ENCODE measurements around the gene B4GALNT4.
"Not testable (repeated sequence)": the region's sequence is repeated elsewhere in the genome, so short reads cannot be mapped to it uniquely, and the experiment has no call there.

B4GALNT4 gene

DNA sequence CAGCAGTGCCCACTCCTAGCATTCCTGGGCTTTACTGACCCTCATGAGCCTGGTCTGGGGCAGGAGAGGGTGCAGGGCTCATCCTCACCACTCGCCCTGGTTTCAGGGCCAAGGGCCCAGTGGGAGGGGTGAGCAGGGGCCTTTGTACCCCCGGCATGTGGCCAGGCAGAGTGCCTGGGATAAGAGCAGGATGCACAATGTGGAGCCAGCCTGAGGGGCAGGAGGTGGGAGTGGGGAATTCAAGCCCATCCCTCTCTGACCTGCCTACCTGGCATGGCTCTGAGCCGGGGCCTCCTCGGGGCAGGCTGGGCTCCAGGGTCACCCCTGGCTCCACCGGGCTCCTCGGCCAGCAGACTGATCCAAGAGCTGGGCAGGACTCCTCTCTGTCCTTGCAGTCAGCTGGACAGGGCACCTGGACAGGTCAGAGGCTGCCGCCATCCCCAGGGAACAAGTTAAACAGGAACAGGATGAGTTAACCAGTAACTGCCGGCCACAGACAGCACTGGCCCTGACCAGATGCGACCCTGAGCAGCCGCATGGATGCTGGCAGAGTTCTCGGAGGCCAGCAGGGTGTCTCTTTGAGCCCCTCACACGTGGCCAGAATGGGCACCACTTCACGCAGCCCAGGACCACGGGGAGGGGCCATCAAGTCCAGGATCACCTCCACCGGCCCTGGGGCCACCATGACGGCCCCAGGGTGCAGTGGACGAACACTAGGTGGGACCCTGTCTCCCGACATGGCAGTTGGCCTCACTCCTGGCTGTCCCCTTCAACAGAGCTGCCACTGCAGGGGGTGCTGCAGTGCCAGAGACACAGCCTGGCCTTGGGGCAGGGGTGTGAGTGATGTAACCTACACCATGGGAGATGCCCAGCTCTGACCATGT is 40.5 kb downstream of the B4GALNT4 start:
- Histone ChIP-seq H3K9me3 (ENCODE audit: control insufficient read depth, low read length) (no peaks in the 10 kb centered on the region), H3K27me3 (ENCODE audit: control insufficient read depth, insufficient read depth, low read length, poor library complexity, severe bottlenecking) (peaks cover 35% of the 10 kb centered on the region), H3K27ac (ENCODE audit: insufficient read depth, low read depth, low read length, poor library complexity, severe bottlenecking) (no peak overlapping the region), H3K4me1 (ENCODE audit: control insufficient read depth, insufficient read depth, low read length) (no peaks in the 10 kb centered on the region), H3K4me3 (ENCODE audit: insufficient read depth, low read depth, low read length) (no peak overlapping the region), H3K36me3 (ENCODE audit: control insufficient read depth, insufficient read depth, low read length) (no peaks in the 10 kb centered on the region)
- 79 to 80% methylated on average over 18 of the region's 18 CpGs for WGBS, 2 experiments

DNA sequence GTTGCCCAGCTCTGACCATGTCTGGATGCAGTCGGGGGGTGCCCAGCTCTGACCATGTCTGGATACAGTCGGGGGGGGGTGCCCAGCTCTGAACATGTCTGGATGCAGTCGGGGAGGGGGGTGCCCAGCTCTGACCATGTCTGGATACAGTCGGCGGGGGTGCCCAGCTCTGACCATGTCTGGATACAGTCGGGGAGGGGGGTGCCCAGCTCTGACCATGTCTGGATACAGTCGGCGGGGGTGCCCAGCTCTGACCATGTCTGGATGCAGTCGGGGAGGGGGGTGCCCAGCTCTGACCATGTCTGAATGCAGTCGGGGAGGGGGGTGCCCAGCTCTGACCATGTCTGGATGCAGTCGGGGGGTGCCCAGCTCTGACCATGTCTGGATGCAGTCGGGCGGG is 41.4 kb downstream of the B4GALNT4 start:
- H3K36me3 ChIP-seq (ENCODE audit: control insufficient read depth, insufficient read depth, low read length); H3K4me3 ChIP-seq (ENCODE audit: insufficient read depth, low read depth, low read length); H3K4me1 ChIP-seq (ENCODE audit: control insufficient read depth, insufficient read depth, low read length); H3K27ac ChIP-seq (ENCODE audit: insufficient read depth, low read depth, low read length, poor library complexity, severe bottlenecking); H3K9me3 ChIP-seq (ENCODE audit: control insufficient read depth, low read length): not testable (repeated sequence)
- H3K27me3 ChIP-seq (ENCODE audit: control insufficient read depth, insufficient read depth, low read length, poor library complexity, severe bottlenecking) = peaks cover 42% of the 10 kb centered on the region
- WGBS, 2 experiments = 96 to 98% methylated on average over 11 to 13 of the region's 13 CpGs

DNA sequence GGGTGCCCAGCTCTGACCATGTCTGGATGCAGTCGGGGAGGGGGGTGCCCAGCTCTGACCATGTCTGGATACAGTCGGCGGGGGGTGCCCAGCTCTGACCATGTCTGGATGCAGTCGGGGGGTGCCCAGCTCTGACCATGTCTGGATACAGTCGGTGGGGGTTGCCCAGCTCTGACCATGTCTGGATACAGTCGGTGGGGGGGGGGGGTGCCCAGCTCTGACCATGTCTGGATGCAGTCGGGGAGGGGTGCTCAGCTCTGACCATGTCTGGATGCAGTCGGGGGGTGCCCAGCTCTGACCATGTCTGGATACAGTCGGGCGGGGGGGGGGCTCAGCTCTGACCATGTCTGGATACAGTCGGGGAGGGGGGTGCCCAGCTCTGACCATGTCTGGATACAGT is 42.2 kb downstream of the B4GALNT4 start:
- not testable (repeated sequence) for H3K36me3 ChIP-seq (ENCODE audit: control insufficient read depth, insufficient read depth, low read length); H3K4me3 ChIP-seq (ENCODE audit: insufficient read depth, low read depth, low read length); H3K4me1 ChIP-seq (ENCODE audit: control insufficient read depth, insufficient read depth, low read length); H3K27ac ChIP-seq (ENCODE audit: insufficient read depth, low read depth, low read length, poor library complexity, severe bottlenecking); H3K9me3 ChIP-seq (ENCODE audit: control insufficient read depth, low read length)
- WGBS, 2 experiments = 94 to 96% methylated on average over 8 of the region's 11 CpGs
- H3K27me3 ChIP-seq (ENCODE audit: control insufficient read depth, insufficient read depth, low read length, poor library complexity, severe bottlenecking) = peaks cover 49% of the 10 kb centered on the region

DNA sequence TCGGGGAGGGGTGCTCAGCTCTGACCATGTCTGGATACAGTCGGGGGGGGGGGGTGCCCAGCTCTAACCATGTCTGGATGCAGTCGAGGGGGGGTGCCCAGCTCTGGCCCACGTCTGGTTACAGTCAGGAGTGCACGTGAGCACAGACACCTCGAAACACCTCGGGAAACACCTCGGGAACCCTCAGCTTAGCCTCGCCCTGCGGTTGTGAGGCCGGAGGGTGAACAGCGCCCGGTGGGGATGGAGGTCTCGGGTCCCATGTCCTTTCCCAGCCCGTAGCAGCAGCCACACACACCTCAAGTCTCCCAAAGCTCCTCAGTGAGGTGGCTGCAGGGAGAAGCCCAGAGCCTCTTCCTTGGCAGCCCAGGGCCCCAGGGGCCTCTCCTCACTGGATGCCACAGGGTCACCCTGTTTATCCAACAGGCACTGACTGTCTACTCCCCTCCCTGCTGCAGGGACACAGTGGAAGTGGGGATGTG is 43.4 kb downstream of the B4GALNT4 start:
- H3K4me3 ChIP-seq (ENCODE audit: insufficient read depth, low read depth, low read length) = no peak overlapping the region
- WGBS, 2 experiments = 89 to 91% methylated on average over 15 of the region's 15 CpGs
- peaks cover 53% of the 10 kb centered on the region for H3K27me3 ChIP-seq (ENCODE audit: control insufficient read depth, insufficient read depth, low read length, poor library complexity, severe bottlenecking)

DNA sequence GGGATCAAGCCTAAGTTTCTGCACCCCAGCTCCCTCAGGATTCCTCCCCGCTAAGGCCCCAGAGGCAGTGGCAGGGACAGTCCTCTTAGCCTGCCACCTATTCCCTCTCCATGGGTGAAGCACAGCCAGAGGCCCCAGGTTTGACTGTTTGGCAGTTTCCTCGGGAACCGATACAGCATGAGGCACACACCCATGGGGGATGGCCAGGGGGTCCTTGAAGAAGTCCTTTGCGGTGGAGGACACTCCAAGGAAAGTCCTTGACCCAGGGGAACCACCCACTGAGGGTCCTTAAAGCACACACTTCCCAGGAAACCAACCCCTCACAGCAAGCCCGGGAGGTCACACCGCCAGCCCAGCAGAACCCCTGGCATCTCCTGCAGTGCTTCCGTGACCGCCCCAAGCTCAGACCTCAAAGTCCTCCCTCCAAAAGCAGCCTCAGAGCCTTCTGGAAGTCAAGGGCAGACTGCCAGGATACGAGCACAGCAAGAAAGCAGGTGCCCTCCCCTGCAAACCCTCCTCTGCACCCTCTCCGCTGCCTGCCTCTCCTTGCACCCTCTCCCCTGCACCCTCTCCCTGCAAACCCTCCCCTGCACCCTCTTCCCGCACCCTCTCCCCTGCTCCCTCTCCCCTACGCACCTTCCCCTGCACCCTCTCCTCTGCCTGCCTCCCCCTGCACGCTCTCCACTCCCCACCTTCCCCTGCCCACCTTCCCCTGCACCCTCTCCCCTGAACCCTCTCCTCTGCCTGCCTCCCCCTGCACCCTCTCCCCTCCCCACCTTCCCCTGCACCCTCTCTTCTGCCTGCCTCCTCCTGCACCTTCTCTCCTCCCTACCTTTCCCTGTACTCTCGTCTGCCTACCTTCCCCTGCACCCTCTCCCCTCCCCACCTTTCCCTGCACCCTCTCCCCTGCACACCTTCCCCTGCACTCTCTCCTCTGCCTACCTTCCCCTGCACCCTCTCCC is 44.1 kb downstream of the B4GALNT4 start:
- no peak overlapping the region for H3K4me3 ChIP-seq (ENCODE audit: insufficient read depth, low read depth, low read length)
- peaks cover 55% of the 10 kb centered on the region for H3K27me3 ChIP-seq (ENCODE audit: control insufficient read depth, insufficient read depth, low read length, poor library complexity, severe bottlenecking)
- H3K4me1 ChIP-seq (ENCODE audit: control insufficient read depth, insufficient read depth, low read length) = peaks cover 6% of the 10 kb centered on the region
- H3K36me3 ChIP-seq (ENCODE audit: control insufficient read depth, insufficient read depth, low read length) = no peaks in the 10 kb centered on the region
- no peak overlapping the region for H3K27ac ChIP-seq (ENCODE audit: insufficient read depth, low read depth, low read length, poor library complexity, severe bottlenecking)
- 73% methylated on average over 13 of the region's 14 CpGs for WGBS, 2 experiments
- H3K9me3 ChIP-seq (ENCODE audit: control insufficient read depth, low read length) = no peaks in the 10 kb centered on the region

More for the DNA sequence above, 43.4 kb downstream of the B4GALNT4 start:
- H3K9me3 ChIP-seq (ENCODE audit: control insufficient read depth, low read length) = no peaks in the 10 kb centered on the region
- no peak overlapping the region for H3K27ac ChIP-seq (ENCODE audit: insufficient read depth, low read depth, low read length, poor library complexity, severe bottlenecking)
- H3K36me3 ChIP-seq (ENCODE audit: control insufficient read depth, insufficient read depth, low read length) = no peaks in the 10 kb centered on the region
- H3K4me1 ChIP-seq (ENCODE audit: control insufficient read depth, insufficient read depth, low read length) = peaks cover 6% of the 10 kb centered on the region

DNA sequence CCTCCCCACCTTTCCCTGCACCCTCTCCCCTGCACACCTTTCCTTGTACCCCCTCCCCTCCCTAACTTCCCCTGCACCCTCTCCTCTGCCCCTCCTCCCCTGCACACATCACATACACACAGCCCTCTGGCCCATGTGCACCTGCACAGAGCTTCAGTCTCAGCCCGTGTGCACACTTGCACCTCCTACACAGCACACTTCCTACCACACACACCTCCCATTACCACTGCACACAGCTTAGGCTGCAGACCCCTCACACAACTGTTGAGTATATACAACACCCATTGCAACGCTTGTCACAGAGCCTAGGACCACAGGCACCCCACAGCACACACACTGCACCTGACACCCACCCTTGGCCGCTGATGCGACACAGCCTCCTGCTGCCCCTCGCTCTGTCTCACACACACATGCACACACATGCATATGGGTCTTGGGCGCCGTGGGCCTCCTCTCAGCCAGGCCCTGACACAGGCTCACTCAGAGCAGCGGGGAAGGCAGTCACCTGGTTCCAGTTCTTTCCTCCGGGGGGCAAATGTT is 45.1 kb downstream of the B4GALNT4 start:
- Histone ChIP-seq H3K36me3 (ENCODE audit: control insufficient read depth, insufficient read depth, low read length) (no peaks in the 10 kb centered on the region), H3K27ac (ENCODE audit: insufficient read depth, low read depth, low read length, poor library complexity, severe bottlenecking) (no peak overlapping the region), H3K9me3 (ENCODE audit: control insufficient read depth, low read length) (no peaks in the 10 kb centered on the region), H3K27me3 (ENCODE audit: control insufficient read depth, insufficient read depth, low read length, poor library complexity, severe bottlenecking) (peaks cover 64% of the 10 kb centered on the region), H3K4me1 (ENCODE audit: control insufficient read depth, insufficient read depth, low read length) (peaks cover 6% of the 10 kb centered on the region), H3K4me3 (ENCODE audit: insufficient read depth, low read depth, low read length) (no peak overlapping the region)
- 81 to 85% methylated on average over 9 of the region's 9 CpGs for WGBS, 2 experiments

DNA sequence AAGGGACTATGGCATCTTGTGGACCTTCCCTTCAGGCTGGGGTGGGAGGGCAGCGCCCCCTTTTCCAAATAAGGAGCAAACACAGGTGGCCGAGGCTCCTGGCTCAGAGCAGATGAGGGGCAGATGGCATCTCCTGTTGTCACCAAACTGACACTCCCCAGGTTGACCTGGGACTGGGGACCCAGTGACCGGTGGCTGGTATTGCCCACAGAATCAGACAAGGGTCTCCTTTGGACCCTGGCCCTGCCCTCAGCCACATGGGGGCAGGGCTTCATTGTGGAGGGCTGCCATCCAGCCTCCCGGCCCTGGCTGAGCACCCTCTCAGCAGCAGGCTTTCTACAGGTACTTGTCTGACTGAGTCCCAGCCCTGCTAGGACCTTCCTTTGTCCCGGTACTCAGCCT is 46.3 kb downstream of the B4GALNT4 start:
- no peaks in the 10 kb centered on the region for H3K9me3 ChIP-seq (ENCODE audit: control insufficient read depth, low read length)
- H3K36me3 ChIP-seq (ENCODE audit: control insufficient read depth, insufficient read depth, low read length) = no peaks in the 10 kb centered on the region
- no peak overlapping the region for H3K27ac ChIP-seq (ENCODE audit: insufficient read depth, low read depth, low read length, poor library complexity, severe bottlenecking)
- H3K4me1 ChIP-seq (ENCODE audit: control insufficient read depth, insufficient read depth, low read length) = peaks cover 6% of the 10 kb centered on the region
- no peak overlapping the region for H3K4me3 ChIP-seq (ENCODE audit: insufficient read depth, low read depth, low read length)
- H3K27me3 ChIP-seq (ENCODE audit: control insufficient read depth, insufficient read depth, low read length, poor library complexity, severe bottlenecking) = peaks cover 64% of the 10 kb centered on the region
- WGBS, 2 experiments = 80 to 84% methylated on average over 5 of the region's 5 CpGs

DNA sequence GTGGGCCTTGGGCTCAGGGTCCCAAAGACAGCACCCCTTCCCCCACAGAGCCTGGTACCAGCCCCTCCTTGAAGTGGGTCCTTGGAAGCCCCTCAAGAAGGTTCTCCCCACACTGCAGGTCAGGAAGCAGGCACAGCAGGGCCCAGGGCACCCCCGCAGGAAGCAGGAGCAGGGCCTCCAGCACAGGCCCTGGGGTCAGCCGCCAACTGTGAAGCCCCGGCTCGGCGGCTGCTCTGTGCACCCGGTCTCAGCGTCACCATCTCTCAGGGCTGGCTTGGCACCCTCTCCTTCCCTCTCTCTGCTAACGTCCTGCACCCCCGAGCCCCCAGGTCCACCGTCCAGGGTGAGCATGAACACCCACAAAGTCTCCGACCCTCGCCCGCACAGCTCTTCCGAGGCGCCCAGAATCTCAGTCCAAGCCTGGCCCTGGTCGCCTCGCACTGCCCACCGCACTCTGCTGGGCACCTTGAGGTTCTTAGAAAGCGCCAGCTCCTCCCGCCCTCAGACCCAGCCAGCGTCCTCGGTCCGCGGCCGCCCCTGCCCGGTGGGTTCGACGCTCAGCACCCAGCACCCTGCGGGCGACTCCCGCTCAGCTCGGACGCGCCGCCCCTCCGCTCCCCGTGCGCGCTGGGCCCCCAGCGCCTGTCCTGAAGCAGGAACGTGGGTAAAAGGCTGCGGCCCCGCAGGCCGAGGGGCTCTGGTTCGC is 46.9 kb downstream of the B4GALNT4 start:
- no peaks in the 10 kb centered on the region for H3K36me3 ChIP-seq (ENCODE audit: control insufficient read depth, insufficient read depth, low read length)
- peak overlapping the region; percentile 41 for H3K4me3 ChIP-seq (ENCODE audit: insufficient read depth, low read depth, low read length)
- peaks cover 6% of the 10 kb centered on the region for H3K4me1 ChIP-seq (ENCODE audit: control insufficient read depth, insufficient read depth, low read length)
- WGBS, 2 experiments = 31 to 33% methylated on average over 45 of the region's 45 CpGs
- H3K27me3 ChIP-seq (ENCODE audit: control insufficient read depth, insufficient read depth, low read length, poor library complexity, severe bottlenecking) = peaks cover 64% of the 10 kb centered on the region
- H3K9me3 ChIP-seq (ENCODE audit: control insufficient read depth, low read length) = no peaks in the 10 kb centered on the region
- no peak overlapping the region for H3K27ac ChIP-seq (ENCODE audit: insufficient read depth, low read depth, low read length, poor library complexity, severe bottlenecking)

DNA sequence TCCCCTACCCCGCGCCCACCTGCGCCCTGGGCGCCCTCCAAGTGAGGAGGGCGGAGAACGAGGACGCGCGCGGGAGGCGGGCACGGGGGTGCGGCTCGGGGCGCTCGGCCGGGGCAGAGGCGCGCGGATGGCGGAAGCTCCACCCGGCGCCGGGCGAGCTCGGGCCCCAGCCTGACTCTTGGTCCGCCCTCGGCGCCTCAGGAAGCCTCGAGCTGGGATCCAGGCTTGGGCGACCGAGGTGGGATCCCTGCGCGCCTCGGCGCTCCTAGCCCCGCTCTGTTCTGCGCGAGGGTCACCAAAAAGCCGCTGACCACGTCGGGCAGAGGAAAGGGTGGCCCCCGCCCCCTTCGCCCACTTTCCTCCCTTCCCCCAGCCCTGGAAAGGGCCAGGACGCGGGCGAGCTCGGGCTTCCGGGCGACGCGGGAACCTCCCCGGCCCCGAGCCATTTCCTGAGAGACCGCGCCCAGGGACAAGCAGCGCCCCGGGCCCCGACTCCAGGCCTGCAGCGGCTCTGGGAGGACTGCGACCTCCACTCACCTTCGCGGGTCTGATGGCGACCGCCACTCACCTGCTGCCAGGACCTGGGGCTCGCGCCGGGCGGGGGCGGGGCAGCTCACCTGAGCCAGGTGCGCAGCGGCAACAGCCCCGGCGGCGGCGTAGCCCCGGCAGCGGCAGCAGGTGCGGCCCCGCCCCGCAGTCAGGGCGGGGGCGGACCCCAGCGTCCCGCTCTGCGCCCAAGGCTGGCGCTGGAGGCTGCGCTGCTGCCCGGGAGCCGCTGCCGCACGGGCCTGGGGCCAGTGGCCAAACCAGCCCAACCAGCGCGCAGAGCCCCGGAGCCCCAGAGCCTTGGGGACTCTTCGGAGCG is 47.7 kb downstream of the B4GALNT4 start:
- no peaks in the 10 kb centered on the region for H3K9me3 ChIP-seq (ENCODE audit: control insufficient read depth, low read length)
- H3K4me3 ChIP-seq (ENCODE audit: insufficient read depth, low read depth, low read length) = peak overlapping the region; percentile 41
- H3K27ac ChIP-seq (ENCODE audit: insufficient read depth, low read depth, low read length, poor library complexity, severe bottlenecking) = no peak overlapping the region
- H3K27me3 ChIP-seq (ENCODE audit: control insufficient read depth, insufficient read depth, low read length, poor library complexity, severe bottlenecking) = peaks cover 64% of the 10 kb centered on the region
- no peaks in the 10 kb centered on the region for H3K36me3 ChIP-seq (ENCODE audit: control insufficient read depth, insufficient read depth, low read length)
- peaks cover 6% of the 10 kb centered on the region for H3K4me1 ChIP-seq (ENCODE audit: control insufficient read depth, insufficient read depth, low read length)
- 1 to 2% methylated on average over 97 of the region's 97 CpGs for WGBS, 2 experiments
